ENCODE data around the gene NGB. TPM values are rescaled to one million over a fixed set of nuclear protein-coding genes. Genes with fewer than 3 reads are reported as not detected.

NGB gene
- total RNA-seq, 2 donors from 2014 or later = 0.33 TPM; not detected in 1

GRCh38 chr14:77236814-77237213 lies 34.2 kb downstream of the NGB start:
- no peak for ATAC-seq
- 73 to 83% methylated on average over 7 of the region's 7 CpGs for WGBS, 2 donors
- intact Hi-C loops (cut with DNase I) = no loop called here

DNA sequence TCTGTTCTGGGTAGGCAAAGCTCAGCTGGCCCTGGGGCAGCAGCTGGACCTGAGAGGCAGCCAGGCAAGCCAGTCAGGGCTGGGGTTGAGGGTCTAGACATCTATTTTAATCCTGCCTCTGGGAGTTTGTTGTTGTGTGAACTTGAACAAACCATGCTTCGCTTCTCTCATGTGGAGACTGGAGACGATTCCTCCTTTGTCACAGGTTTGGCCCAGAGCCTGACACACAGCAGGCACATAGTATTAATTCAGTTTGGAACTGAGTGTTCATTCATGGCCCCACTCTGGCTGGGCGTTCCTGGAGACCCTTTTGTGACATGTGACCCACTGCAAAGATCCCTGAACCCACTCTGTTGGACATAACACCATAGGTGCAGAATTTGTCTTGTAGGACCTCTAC lies 39.3 kb downstream of the NGB start:
- no peaks in the 10 kb centered on the region for H3K9me3 ChIP-seq
- 56 to 81% methylated on average over 3 of the region's 3 CpGs for WGBS, 2 donors
- H3K27me3 ChIP-seq = no peaks in the 10 kb centered on the region
- TF ChIP-seq POLR2A (IDR thresholded peaks at IDR 0.05) = no peak
- no peak for TF ChIP-seq CTCF (IDR thresholded peaks at IDR 0.05)
- H3K4me3 ChIP-seq = no peak overlapping the region
- no peak for ATAC-seq
- DNase-seq = no peak
- H3K4me1 ChIP-seq = no peaks in the 10 kb centered on the region
- no peak overlapping the region for H3K27ac ChIP-seq
- no peaks in the 10 kb centered on the region for H3K36me3 ChIP-seq (replicated peaks in 1 of 2; ENCODE audit: insufficient read depth in 1 of 2, low read depth in 2 of 2)
- intact Hi-C loops (cut with DNase I) = no loop called here

More at GRCh38 chr14:77236814-77237213, 34.2 kb downstream of the NGB start:
- Histone ChIP-seq H3K27ac (no peak overlapping the region), H3K27me3 (no peaks in the 10 kb centered on the region), H3K4me1 (no peaks in the 10 kb centered on the region), H3K36me3 (replicated peaks in 1 of 2; ENCODE audit: insufficient read depth in 1 of 2, low read depth in 2 of 2) (no peaks in the 10 kb centered on the region), H3K4me3 (no peak overlapping the region), H3K9me3 (no peaks in the 10 kb centered on the region)
- no peak for DNase-seq
- TF ChIP-seq CTCF (IDR thresholded peaks at IDR 0.05) = no peak
- no peak for TF ChIP-seq POLR2A (IDR thresholded peaks at IDR 0.05)

- H3K36me3 ChIP-seq (replicated peaks in 1 of 2; ENCODE audit: insufficient read depth in 1 of 2, low read depth in 2 of 2) = no peaks in the 10 kb centered on the region
- ATAC-seq (no peak), DNase-seq (no peak)
- H3K27me3 ChIP-seq = no peaks in the 10 kb centered on the region
- no peak overlapping the region for H3K27ac ChIP-seq
- 77 to 80% methylated on average over 2 of the region's 2 CpGs for WGBS, 2 donors
- TF ChIP-seq POLR2A (IDR thresholded peaks at IDR 0.05) (no peak), CTCF (IDR thresholded peaks at IDR 0.05) (no peak)
- intact Hi-C loops (cut with DNase I) = no loop called here
- no peaks in the 10 kb centered on the region for H3K4me1 ChIP-seq
- H3K9me3 ChIP-seq = no peaks in the 10 kb centered on the region
- no peak overlapping the region for H3K4me3 ChIP-seq
These were observed 40.1 kb downstream of the NGB start for GRCh38 chr14:77230914-77231313.

DNA sequence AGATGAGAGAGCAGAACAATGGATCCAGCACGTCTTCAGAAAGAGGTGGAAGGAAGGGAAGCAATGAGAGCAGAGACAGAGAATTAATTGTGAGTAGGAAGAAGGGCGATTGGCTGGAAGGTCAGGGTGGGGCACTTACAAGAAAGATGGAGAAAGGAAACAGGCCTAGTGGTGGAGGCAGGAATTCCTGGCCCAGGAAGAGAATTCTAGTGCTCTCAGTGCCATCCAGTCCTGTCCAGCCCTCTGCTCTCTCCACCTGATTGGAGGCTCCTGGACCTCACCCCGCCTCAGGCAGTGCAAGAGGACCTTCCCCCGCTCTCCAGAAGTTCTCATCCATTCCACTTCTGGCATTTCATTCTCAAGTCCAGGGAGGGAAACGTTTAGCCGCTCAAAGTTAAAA lies 43.0 kb downstream of the NGB start:
- TF ChIP-seq CTCF (IDR thresholded peaks at IDR 0.05) (no peak), POLR2A (IDR thresholded peaks at IDR 0.05) (no peak)
- no peak overlapping the region for H3K4me3 ChIP-seq
- intact Hi-C loops (cut with DNase I) = no loop called here
- H3K4me1 ChIP-seq = no peaks in the 10 kb centered on the region
- no peaks in the 10 kb centered on the region for H3K27me3 ChIP-seq
- DNase-seq (no peak), ATAC-seq (no peak)
- WGBS, 2 donors = 58 to 76% methylated on average over 6 of the region's 6 CpGs
- H3K9me3 ChIP-seq = no peaks in the 10 kb centered on the region
- H3K36me3 ChIP-seq (replicated peaks in 1 of 2; ENCODE audit: insufficient read depth in 1 of 2, low read depth in 2 of 2) = no peaks in the 10 kb centered on the region
- H3K27ac ChIP-seq = no peak overlapping the region

DNA sequence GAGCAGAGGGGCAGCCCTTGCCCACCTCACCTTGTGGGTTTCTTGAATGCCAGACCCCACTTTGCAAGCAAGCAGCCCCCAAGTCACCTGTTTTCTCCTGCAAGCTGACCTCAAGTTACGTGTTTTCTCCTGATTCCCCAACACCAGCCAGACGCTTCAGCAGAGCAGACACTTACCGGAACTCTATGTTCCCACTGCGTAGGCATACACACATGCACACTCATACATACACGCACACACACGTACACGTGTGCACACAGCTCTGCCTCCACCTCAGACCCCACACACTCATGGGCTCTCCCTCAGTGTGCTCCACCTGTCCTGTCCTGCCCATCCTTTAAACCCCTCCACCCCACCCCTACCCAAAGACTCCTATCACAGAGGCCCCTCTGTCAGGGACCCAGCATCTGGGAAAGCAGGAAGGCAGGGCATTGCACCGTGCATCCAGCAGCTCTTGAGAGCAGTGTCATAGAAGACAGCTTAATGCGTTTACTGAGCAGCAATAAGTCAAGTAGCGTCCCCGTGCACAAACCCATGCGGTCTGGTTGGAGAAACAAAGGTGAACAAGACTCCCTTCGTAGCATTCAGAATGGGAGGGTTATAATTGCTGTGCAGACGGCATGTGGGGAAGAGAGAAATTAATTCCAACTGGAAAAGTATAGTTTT lies 45.0 kb downstream of the NGB start:
- H3K4me1 ChIP-seq = no peaks in the 10 kb centered on the region

More for the DNA sequence above, 45.0 kb downstream of the NGB start:
- 69 to 88% methylated on average over 13 to 14 of the region's 14 CpGs for WGBS, 2 donors
- intact Hi-C loops (cut with DNase I) = no loop called here
- ATAC-seq (no peak), DNase-seq (no peak)
- Histone ChIP-seq H3K27me3 (no peaks in the 10 kb centered on the region), H3K36me3 (replicated peaks in 1 of 2; ENCODE audit: insufficient read depth in 1 of 2, low read depth in 2 of 2) (no peaks in the 10 kb centered on the region), H3K4me3 (no peak overlapping the region), H3K9me3 (no peaks in the 10 kb centered on the region), H3K27ac (no peak overlapping the region)
- TF ChIP-seq POLR2A (IDR thresholded peaks at IDR 0.05) (no peak), CTCF (IDR thresholded peaks at IDR 0.05) (no peak)
